ENCODE results near the gene NLRP2B. TPM values are rescaled to one million over a fixed set of nuclear protein-coding genes. Genes with fewer than 3 reads are reported as not detected.

NLRP2B gene
- total and polyA plus RNA-seq, 2 experiments from 2014 or later, result not detected

DNA sequence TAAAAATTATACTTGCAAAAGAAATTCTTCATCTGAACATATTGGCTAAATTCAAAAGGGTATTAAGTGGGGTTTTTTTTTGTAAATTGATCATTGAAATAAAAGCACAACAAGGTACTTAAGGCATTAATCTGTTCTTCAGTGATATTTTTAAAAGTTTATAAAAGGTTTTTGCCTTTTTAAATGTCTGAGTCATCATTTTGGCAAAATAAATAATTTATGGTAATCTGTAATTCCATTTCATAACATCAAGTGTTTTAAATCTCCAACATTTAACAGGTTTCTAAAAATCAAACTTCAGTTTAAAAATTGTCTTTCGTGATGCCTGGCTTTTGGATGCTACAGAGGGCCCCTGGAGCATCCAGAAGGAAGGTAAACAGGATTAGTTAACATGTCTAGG is 27.4 kb downstream of the NLRP2B start (continued):
- TF ChIP-seq, protein P1, sequence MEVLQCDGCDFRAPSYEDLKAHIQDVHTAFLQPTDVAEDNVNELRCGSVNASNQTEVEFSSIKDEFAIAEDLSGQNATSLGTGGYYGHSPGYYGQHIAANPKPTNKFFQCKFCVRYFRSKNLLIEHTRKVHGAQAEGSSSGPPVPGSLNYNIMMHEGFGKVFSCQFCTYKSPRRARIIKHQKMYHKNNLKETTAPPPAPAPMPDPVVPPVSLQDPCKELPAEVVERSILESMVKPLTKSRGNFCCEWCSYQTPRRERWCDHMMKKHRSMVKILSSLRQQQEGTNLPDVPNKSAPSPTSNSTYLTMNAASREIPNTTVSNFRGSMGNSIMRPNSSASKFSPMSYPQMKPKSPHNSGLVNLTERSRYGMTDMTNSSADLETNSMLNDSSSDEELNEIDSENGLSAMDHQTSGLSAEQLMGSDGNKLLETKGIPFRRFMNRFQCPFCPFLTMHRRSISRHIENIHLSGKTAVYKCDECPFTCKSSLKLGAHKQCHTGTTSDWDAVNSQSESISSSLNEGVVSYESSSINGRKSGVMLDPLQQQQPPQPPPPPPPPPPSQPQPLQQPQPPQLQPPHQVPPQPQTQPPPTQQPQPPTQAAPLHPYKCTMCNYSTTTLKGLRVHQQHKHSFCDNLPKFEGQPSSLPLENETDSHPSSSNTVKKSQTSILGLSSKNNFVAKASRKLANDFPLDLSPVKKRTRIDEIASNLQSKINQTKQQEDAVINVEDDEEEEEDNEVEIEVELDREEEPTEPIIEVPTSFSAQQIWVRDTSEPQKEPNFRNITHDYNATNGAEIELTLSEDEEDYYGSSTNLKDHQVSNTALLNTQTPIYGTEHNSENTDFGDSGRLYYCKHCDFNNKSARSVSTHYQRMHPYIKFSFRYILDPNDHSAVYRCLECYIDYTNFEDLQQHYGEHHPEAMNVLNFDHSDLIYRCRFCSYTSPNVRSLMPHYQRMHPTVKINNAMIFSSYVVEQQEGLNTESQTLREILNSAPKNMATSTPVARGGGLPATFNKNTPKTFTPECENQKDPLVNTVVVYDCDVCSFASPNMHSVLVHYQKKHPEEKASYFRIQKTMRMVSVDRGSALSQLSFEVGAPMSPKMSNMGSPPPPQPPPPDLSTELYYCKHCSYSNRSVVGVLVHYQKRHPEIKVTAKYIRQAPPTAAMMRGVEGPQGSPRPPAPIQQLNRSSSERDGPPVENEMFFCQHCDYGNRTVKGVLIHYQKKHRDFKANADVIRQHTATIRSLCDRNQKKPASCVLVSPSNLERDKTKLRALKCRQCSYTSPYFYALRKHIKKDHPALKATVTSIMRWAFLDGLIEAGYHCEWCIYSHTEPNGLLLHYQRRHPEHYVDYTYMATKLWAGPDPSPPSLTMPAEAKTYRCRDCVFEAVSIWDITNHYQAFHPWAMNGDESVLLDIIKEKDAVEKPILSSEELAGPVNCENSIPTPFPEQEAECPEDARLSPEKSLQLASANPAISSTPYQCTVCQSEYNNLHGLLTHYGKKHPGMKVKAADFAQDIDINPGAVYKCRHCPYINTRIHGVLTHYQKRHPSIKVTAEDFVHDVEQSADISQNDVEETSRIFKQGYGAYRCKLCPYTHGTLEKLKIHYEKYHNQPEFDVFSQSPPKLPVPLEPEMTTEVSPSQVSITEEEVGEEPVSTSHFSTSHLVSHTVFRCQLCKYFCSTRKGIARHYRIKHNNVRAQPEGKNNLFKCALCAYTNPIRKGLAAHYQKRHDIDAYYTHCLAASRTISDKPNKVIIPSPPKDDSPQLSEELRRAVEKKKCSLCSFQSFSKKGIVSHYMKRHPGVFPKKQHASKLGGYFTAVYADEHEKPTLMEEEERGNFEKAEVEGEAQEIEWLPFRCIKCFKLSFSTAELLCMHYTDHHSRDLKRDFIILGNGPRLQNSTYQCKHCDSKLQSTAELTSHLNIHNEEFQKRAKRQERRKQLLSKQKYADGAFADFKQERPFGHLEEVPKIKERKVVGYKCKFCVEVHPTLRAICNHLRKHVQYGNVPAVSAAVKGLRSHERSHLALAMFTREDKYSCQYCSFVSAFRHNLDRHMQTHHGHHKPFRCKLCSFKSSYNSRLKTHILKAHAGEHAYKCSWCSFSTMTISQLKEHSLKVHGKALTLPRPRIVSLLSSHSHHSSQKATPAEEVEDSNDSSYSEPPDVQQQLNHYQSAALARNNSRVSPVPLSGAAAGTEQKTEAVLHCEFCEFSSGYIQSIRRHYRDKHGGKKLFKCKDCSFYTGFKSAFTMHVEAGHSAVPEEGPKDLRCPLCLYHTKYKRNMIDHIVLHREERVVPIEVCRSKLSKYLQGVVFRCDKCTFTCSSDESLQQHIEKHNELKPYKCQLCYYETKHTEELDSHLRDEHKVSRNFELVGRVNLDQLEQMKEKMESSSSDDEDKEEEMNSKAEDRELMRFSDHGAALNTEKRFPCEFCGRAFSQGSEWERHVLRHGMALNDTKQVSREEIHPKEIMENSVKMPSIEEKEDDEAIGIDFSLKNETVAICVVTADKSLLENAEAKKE (CRISPR knock-in tag; IDR thresholded peaks at IDR 0.05), result no peak
- TF ChIP-seq REST (IDR thresholded peaks at IDR 0.05; ENCODE audit: unreplicated experiment), result no peak
- TF ChIP-seq STAT1 (IDR thresholded peaks at IDR 0.05; ENCODE audit: unreplicated experiment), result no peak

- peak; percentile 61; the same call in 2 of the 3 replicates for ATAC-seq
- H3K4me3 Mint-ChIP-seq, result 0 out of 3 replicates have a peak overlapping the region, but pooled peaks have one; percentile 15
- no peak for TF ChIP-seq EZH2phosphoT487 (IDR thresholded peaks at IDR 0.05; ENCODE audit: unreplicated experiment)
- no peak for TF ChIP-seq ETS1 (IDR thresholded peaks at IDR 0.05)
Measured at GRCh38 chrX:57651169-57651919, 28.7 kb downstream of the NLRP2B start.

More at GRCh38 chrX:57651169-57651919, 28.7 kb downstream of the NLRP2B start:
- Histone ChIP-seq H3K36me3 (ENCODE audit: insufficient read depth) (no peaks in the 10 kb centered on the region), H3K4me3 (peak overlapping the region; percentile 28; the same call in 1 of the 2 replicates), H3K4me1 (ENCODE audit: insufficient read depth) (peaks cover 18% of the 10 kb centered on the region; the same call in 1 of the 2 replicates), H3K27ac (ENCODE audit: low read depth) (no peak overlapping the region), H3F3A (replicated peaks; ENCODE audit: low read depth) (no peaks in the 10 kb centered on the region), H3K27me3 (ENCODE audit: insufficient read depth) (no peaks in the 10 kb centered on the region), H4K20me1 (replicated peaks; ENCODE audit: insufficient read depth) (no peaks in the 10 kb centered on the region), H3K79me2 (replicated peaks; ENCODE audit: insufficient read depth) (no peaks in the 10 kb centered on the region), H3K9me2 (ENCODE audit: insufficient read depth) (no peaks in the 10 kb centered on the region; the same call in 1 of the 2 replicates), H3K4me2 (peak overlapping the region; percentile 51; the same call in 1 of the 2 replicates), H2AFZ (peak overlapping the region; percentile 72; the same call in 1 of the 2 replicates)
- DNase-seq (ENCODE audit: low spot score), result peak; percentile 25
- H3K27ac Mint-ChIP-seq, result peak overlapping the region; percentile 83; the same call in 1 of the 2 replicates
- H3K9me3 Mint-ChIP-seq, result peaks cover 26% of the 10 kb centered on the region
- H3K36me3 Mint-ChIP-seq (ENCODE audit: low read depth), result peaks cover 10% of the 10 kb centered on the region; the same call in 2 of the 3 replicates
- H3K27me3 Mint-ChIP-seq (ENCODE audit: insufficient read depth, low read depth, poor library complexity), result peaks cover 4% of the 10 kb centered on the region
- peaks cover 16% of the 10 kb centered on the region for H3K4me1 Mint-ChIP-seq

All from GM23338 (cell line).